ENCODE measurements around the gene ZNF280C.
A peak's percentile ranks its signal among the peaks of the same experiment; 100 is the strongest.

The ZNF280C gene

DNA sequence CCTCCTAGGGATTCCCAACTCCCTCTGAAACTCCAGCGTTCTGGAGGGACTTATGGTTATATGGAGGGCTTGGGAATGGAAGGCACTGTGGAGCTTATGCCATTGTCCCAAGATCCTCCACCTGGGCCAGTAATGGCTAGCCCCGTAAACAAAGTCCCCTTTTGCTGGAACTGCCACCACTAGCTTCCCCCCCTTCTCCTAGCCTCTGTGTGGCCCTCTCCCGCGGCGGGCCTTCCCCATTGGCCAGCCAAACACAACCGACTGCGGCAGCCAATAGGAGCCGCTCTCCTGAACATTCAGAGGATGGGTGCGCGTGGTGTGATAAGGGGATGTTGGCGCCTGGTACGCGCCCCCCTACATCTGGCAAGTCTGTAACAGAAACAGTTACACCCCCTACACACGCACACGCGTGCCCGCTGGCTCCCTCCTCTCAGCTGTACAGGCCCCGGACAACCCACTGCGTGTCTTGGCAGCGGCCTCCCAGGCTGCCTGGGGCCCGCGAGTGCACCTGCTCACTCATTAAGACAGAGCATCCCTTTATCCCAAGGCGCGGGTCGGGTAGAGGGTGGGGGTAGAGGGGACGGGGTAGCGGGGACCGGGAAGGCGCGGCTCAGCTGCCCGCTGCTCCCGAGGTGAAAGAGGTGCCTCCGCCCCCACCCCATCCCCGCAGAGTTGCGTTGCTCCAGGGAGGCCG, 97.8 kb downstream of the ZNF280C start:
- H3K27ac ChIP-seq: no peak overlapping the region
- DNase-seq (ENCODE audit: low spot score): no peak
- TF ChIP-seq, protein P1, sequence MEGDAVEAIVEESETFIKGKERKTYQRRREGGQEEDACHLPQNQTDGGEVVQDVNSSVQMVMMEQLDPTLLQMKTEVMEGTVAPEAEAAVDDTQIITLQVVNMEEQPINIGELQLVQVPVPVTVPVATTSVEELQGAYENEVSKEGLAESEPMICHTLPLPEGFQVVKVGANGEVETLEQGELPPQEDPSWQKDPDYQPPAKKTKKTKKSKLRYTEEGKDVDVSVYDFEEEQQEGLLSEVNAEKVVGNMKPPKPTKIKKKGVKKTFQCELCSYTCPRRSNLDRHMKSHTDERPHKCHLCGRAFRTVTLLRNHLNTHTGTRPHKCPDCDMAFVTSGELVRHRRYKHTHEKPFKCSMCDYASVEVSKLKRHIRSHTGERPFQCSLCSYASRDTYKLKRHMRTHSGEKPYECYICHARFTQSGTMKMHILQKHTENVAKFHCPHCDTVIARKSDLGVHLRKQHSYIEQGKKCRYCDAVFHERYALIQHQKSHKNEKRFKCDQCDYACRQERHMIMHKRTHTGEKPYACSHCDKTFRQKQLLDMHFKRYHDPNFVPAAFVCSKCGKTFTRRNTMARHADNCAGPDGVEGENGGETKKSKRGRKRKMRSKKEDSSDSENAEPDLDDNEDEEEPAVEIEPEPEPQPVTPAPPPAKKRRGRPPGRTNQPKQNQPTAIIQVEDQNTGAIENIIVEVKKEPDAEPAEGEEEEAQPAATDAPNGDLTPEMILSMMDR (conservative IDR thresholded peaks at IDR 0.05; ENCODE audit: low read depth): no peak
- ChIA-PET POLR2A (ENCODE audit: low non-redundant PET) (interaction anchor here (0.5 kb wide), 1 partner anchor 50 kb away, joined by 3 read pairs; no protein-coding TSS in a partner anchor), CTCF (no interaction called here)

DNA sequence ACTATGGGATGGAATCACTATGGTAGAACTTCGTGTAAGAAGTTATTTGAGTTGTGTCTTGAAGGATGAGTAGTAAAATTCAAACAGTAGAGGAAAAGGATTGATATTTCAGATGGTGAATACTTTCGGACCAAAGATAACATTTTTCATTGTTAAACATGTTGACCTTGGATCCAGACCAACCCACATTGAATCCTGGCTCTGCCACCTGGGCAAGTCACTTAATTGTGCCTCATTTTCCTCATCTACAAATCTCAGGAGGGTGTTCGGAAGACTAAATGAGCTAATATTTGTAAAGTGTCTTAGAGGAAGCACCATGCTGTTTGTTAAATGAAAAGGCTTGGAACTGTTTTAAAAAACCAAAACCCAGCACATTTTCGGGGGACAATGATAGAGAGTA, 101.7 kb downstream of the ZNF280C start:
- CTCF ChIA-PET: no interaction called here
- no peak overlapping the region for H3K27ac ChIP-seq
- TF ChIP-seq, protein P1 (conservative IDR thresholded peaks at IDR 0.05; ENCODE audit: low read depth): no peak
- no peak for DNase-seq (ENCODE audit: low spot score)
- POLR2A ChIA-PET (ENCODE audit: low non-redundant PET): no interaction called here

DNA sequence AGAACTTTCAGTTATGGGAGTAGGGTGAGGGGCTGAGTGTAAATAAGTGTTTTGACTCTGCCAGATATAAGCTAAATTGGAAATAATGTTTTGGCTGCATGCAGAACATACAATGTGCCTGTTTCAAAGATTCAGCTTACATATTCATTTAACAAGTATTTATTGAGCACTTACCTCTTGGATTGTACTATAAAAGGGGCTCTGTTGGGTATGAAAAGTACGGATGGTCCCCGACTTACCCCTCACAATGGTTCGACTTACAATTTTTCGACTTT, 102.3 kb downstream of the ZNF280C start:
- TF ChIP-seq, protein P1 (conservative IDR thresholded peaks at IDR 0.05; ENCODE audit: low read depth): no peak
- no peak for DNase-seq (ENCODE audit: low spot score)
- ChIA-PET CTCF (no interaction called here), POLR2A (ENCODE audit: low non-redundant PET) (no interaction called here)
- peak overlapping the region; percentile 91 for H3K27ac ChIP-seq

DNA sequence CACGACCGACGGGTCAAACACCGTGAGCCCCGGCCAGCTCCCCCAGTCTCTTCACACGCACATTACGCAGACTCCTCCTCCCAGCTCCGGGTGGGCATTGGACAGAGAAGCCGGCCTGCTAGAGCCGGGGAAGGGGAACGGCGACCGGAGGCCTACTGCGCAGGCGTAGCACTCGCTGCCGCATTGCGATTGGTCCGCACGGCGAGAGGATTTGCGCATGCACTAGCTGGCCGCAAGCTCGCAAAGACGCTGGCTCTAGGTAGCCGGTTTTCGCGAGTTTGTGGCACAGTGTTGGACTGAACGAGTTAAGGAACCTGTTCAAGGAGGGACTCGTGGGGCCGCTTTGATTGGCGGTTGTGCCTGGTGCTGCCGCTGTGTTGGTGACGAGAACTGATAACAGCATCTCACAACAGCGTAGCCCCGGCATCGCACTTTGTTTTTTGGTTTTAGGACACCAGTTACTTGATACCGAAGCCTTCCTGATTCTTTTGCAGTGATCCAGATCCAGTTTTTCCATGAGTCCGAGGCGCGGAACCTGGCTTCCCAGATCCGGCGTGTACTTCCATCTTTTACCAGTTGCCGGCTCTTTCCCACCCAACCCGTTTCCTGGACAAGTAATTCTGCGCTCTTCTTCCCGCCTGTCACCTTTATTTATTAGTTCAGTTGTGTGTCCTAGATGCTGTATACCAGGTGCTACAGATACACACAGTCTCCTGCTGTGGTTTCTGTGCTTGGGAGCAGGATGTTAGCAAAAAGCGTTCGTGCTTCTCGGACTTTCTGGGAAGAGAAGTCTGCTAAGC, 102.8 kb downstream of the ZNF280C start, which contains the start of gene AIFM1:
Gene AIFM1, minus strand, starts transcription at position 139 of the 800 bp plus-strand sequence. CDS start 185 bp downstream, outside the sequence.
- POLR2A ChIA-PET (ENCODE audit: low non-redundant PET): interaction anchor here (0.6 kb wide), 1 partner anchor 17 kb away, joined by 4 read pairs; no protein-coding TSS in a partner anchor
- H3K27ac ChIP-seq: peak within 1 kb of the TSS; percentile 91

DNA sequence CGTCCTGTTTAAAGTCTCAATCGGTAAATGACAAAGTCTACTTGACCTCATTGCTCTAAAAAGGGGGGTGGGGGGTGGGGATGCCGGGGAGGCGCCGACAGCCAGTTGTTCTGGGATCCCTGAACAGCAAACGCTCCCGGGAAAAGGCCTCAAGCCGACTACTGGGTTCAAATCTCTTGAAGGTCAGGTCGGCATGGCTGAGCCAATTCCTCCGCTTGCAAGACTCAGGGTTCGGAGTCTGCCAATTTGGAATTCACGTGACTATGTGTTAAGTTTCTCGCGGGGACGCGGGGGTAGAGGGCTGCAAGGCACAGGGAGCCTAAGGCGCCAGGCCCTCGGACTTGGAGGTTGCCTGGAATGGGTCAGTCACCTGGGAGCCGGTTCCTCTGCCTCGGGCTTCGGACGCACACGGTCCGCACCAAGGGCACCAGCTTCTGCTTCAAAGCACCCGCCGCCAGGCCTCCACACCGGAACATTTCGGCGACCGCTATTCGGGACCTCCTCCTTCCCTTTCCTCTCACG, 103.5 kb downstream of the ZNF280C start:
- no peak for DNase-seq (ENCODE audit: low spot score)
- POLR2A ChIA-PET (ENCODE audit: low non-redundant PET): no interaction called here
- CTCF ChIA-PET: interaction anchor here (0.7 kb wide), 1 partner anchor 86 kb away, joined by 4 read pairs; no protein-coding TSS in a partner anchor
- H3K27ac ChIP-seq: peak overlapping the region; percentile 91
- TF ChIP-seq, protein P1 (conservative IDR thresholded peaks at IDR 0.05; ENCODE audit: low read depth): no peak

More for the DNA sequence above, 102.8 kb downstream of the ZNF280C start, which contains the start of gene AIFM1:
- CTCF ChIA-PET: interaction anchor here (0.7 kb wide), 1 partner anchor 86 kb away, joined by 4 read pairs; no protein-coding TSS in a partner anchor
- TF ChIP-seq, protein P1 (conservative IDR thresholded peaks at IDR 0.05; ENCODE audit: low read depth): no peak
- peak; percentile 84 for DNase-seq (ENCODE audit: low spot score)

DNA sequence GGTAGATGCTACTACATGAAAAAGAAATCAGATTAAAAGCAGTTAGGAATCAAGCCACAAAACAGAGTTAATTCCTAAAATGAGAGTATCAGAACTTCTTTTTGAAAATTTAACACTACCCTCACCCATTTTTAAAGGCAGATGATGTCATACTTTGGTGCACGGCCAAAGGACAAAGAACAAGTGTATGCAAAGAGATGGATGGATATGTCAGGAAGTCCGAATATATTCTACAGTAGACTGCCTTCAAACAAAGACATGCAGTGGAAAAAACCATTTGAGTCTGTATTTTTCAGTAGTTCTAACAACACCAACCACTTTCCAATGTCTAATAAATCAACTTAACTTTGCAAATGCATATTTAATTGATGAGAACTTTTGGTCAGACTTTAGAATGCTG, 105.3 kb downstream of the ZNF280C start:
- ChIA-PET CTCF (no interaction called here), POLR2A (ENCODE audit: low non-redundant PET) (no interaction called here)
- H3K27ac ChIP-seq: no peak overlapping the region
- no peak for DNase-seq (ENCODE audit: low spot score)
- TF ChIP-seq, protein P1 (conservative IDR thresholded peaks at IDR 0.05; ENCODE audit: low read depth): no peak
